GM23248 (cell line): ENCODE measurements around the gene PRXL2B. TPM values are rescaled to one million over a fixed set of nuclear protein-coding genes. Genes with fewer than 3 reads are reported as not detected.

Experiments
- DNase-seq: peaks from one replicate; pipeline ENCODE4 v3.0.0-alpha.2; 2015
- H2AFZ ChIP-seq: fragments of 200-600 bp; sonication (generic); 2 replicates; pipeline ENCODE4 v1.6.1; 2016; ENCODE audit warnings: antibody characterized with exemption
- H3F3A ChIP-seq: fragments of 200-600 bp; sonication (generic); 2 replicates; pipeline ENCODE4 v1.6.1; 2016; ENCODE audit warnings: mild to moderate bottlenecking, antibody characterized with exemption, mixed run types; ENCODE audit not compliant: insufficient read depth
- H3K27ac ChIP-seq: fragments of 200-600 bp; sonication (generic); 2 replicates; pipeline ENCODE4 v1.5.1; 2016; ENCODE audit warnings: mild to moderate bottlenecking
- H3K27me3 ChIP-seq: fragments of 200-600 bp; sonication (generic); replicated peaks from 2 replicates; pipeline ENCODE4 v1.6.1; 2016; ENCODE audit warnings: mild to moderate bottlenecking; ENCODE audit not compliant: insufficient read depth
- H3K36me3 ChIP-seq: fragments of 200-600 bp; sonication (generic); 2 replicates; pipeline ENCODE4 v1.6.1; 2016; ENCODE audit warnings: low read depth, mild to moderate bottlenecking
- H3K4me1 ChIP-seq: fragments of 200-600 bp; sonication (generic); 2 replicates; pipeline ENCODE4 v1.6.1; 2016; ENCODE audit warnings: mild to moderate bottlenecking; ENCODE audit not compliant: insufficient read depth
- H3K4me2 ChIP-seq: fragments of 200-600 bp; sonication (generic); one replicate; pipeline ENCODE4 v1.6.1; 2016; ENCODE audit warnings: mild to moderate bottlenecking; ENCODE audit not compliant: unreplicated experiment
- H3K4me3 ChIP-seq: fragments of 200-600 bp; sonication (generic); 2 replicates; pipeline ENCODE4 v1.5.1; 2016; ENCODE audit warnings: mild to moderate bottlenecking
- H3K79me2 ChIP-seq: fragments of 200-600 bp; sonication (generic); 2 replicates; pipeline ENCODE4 v1.6.1; 2016; ENCODE audit warnings: mild to moderate bottlenecking; ENCODE audit not compliant: insufficient read depth
- H3K9ac ChIP-seq: fragments of 200-600 bp; sonication (generic); 2 replicates; pipeline ENCODE4 v1.6.1; 2016; ENCODE audit warnings: mild to moderate bottlenecking
- H3K9me2 ChIP-seq: fragments of 200-600 bp; sonication (generic); 2 replicates; pipeline ENCODE4 v1.6.1; 2016; ENCODE audit warnings: mixed run types, mild to moderate bottlenecking, moderate library complexity; ENCODE audit not compliant: insufficient read depth
- H3K9me3 ChIP-seq: fragments of 200-600 bp; sonication (generic); one replicate; pipeline ENCODE4 v1.6.1; 2017; ENCODE audit warnings: low read depth
- H4K20me1 ChIP-seq: fragments of 200-600 bp; sonication (generic); 2 replicates; pipeline ENCODE4 v1.6.0; 2016; ENCODE audit not compliant: insufficient read depth
- EZH2 ChIP-seq: fragments of 200-600 bp; sonication (generic); IDR thresholded peaks from 2 replicates; pipeline ENCODE4 v1.6.1; 2018; ENCODE audit warnings: antibody characterized with exemption, mild to moderate bottlenecking; ENCODE audit not compliant: insufficient read depth, poor library complexity, severe bottlenecking
- EZH2phosphoT487 ChIP-seq: fragments of 200-600 bp; sonication (generic); IDR thresholded peaks from 2 replicates; pipeline ENCODE4 v1.6.1; 2018; ENCODE audit warnings: antibody characterized with exemption, moderate library complexity, mild to moderate bottlenecking, low read depth; ENCODE audit not compliant: insufficient read depth
- WGBS, 2 experiments: methylation state at CpG; one replicate each; pipeline ENCODE4 v1.1.6; 2015 to 2017; ENCODE audit warnings: low lambda C conversion rate in 2 of 2, low coverage in 1 of 2; ENCODE audit errors: missing lambda C conversion rate in 2 of 2; 5-methylcytosine and 5-hydroxymethylcytosine counted together
- in situ Hi-C: fragments of 300-500 bp; cut with MboI; formaldehyde crosslinking; loops from 2 replicates; pipeline ENCODE4 v1.15.0; 2020
- polyA plus RNA-seq: library from polyadenylated mRNA; unstranded; fragments of >200 nt; fragmentation: Nextera tagmentation; extraction: Ambion mirVana; gene quantifications from 2 replicates; pipeline ENCODE4 v1.2.1, GENCODE V29; 2016
- total RNA-seq: library from RNA; depleted of rRNA; stranded (reverse); fragments of >200 nt; shearing (Covaris generic); gene quantifications from 2 replicates; pipeline ENCODE4 v1.2.3, GENCODE V29; 2014

Gene PRXL2B
- total and polyA plus RNA-seq, 2 experiments from 2014 or later, result 11.3 to 13.5 TPM

- Histone ChIP-seq H3F3A (no peaks in the 10 kb centered on the region), H4K20me1 (no peaks in the 10 kb centered on the region), H3K4me3 (no peak overlapping the region), H3K9me2 (no peaks in the 10 kb centered on the region), H3K9ac (no peak overlapping the region), H3K4me2 (no peak overlapping the region), H3K4me1 (no peaks in the 10 kb centered on the region), H3K36me3 (no peaks in the 10 kb centered on the region), H3K9me3 (no peaks in the 10 kb centered on the region), H3K27ac (no peak overlapping the region), H2AFZ (no peak overlapping the region), H3K27me3 (no peaks in the 10 kb centered on the region), H3K79me2 (no peaks in the 10 kb centered on the region)
- 79 to 80% methylated on average over 2 to 12 of the region's 12 CpGs for WGBS, 2 experiments
- DNase-seq, result no peak
- TF ChIP-seq EZH2, result no peak
- TF ChIP-seq EZH2phosphoT487, result no peak
- in situ Hi-C loops, result no loop called here
Observed at GRCh38 chr1:2591581-2592261, 5.1 kb downstream of the PRXL2B start.

- no peak for TF ChIP-seq EZH2
- TF ChIP-seq EZH2phosphoT487, result no peak
- no peak for DNase-seq
- Histone ChIP-seq H3K4me1 (no peaks in the 10 kb centered on the region), H3K27ac (no peak overlapping the region), H3K4me3 (no peak overlapping the region), H3K79me2 (no peaks in the 10 kb centered on the region), H3K9ac (no peak overlapping the region), H3K36me3 (no peaks in the 10 kb centered on the region), H3F3A (no peaks in the 10 kb centered on the region), H3K27me3 (no peaks in the 10 kb centered on the region), H4K20me1 (no peaks in the 10 kb centered on the region), H2AFZ (no peak overlapping the region), H3K9me2 (no peaks in the 10 kb centered on the region), H3K4me2 (no peak overlapping the region), H3K9me3 (no peaks in the 10 kb centered on the region)
- in situ Hi-C loops, result no loop called here
- 51 to 57% methylated on average over 14 to 15 of the region's 15 CpGs for WGBS, 2 experiments
Observed at GRCh38 chr1:2592672-2593071, 6.1 kb downstream of the PRXL2B start.

- no peak overlapping the region for H2AFZ ChIP-seq
- in situ Hi-C loops, result no loop called here
- no peaks in the 10 kb centered on the region for H3K9me3 ChIP-seq
- no peaks in the 10 kb centered on the region for H3K9me2 ChIP-seq
- no peaks in the 10 kb centered on the region for H3K4me1 ChIP-seq
- no peaks in the 10 kb centered on the region for H3K79me2 ChIP-seq
- H4K20me1 ChIP-seq, result no peaks in the 10 kb centered on the region
- TF ChIP-seq EZH2 (no peak), EZH2phosphoT487 (no peak)
- H3K4me2 ChIP-seq, result no peak overlapping the region
- no peak overlapping the region for H3K9ac ChIP-seq
- no peaks in the 10 kb centered on the region for H3K36me3 ChIP-seq
- no peaks in the 10 kb centered on the region for H3F3A ChIP-seq
- WGBS, 2 experiments, result 66 to 74% methylated on average over 25 to 26 of the region's 26 CpGs
- no peak overlapping the region for H3K27ac ChIP-seq
- DNase-seq, result no peak
- no peaks in the 10 kb centered on the region for H3K27me3 ChIP-seq
- no peak overlapping the region for H3K4me3 ChIP-seq
Observed at GRCh38 chr1:2593251-2593878, 6.8 kb downstream of the PRXL2B start.

- Histone ChIP-seq H3K9me3 (no peaks in the 10 kb centered on the region), H3K9ac (no peak overlapping the region), H3K9me2 (no peaks in the 10 kb centered on the region), H3K79me2 (no peaks in the 10 kb centered on the region), H3K27ac (no peak overlapping the region), H2AFZ (no peak overlapping the region), H3F3A (no peaks in the 10 kb centered on the region), H3K4me2 (no peak overlapping the region), H4K20me1 (no peaks in the 10 kb centered on the region), H3K36me3 (no peaks in the 10 kb centered on the region), H3K27me3 (no peaks in the 10 kb centered on the region), H3K4me3 (no peak overlapping the region), H3K4me1 (no peaks in the 10 kb centered on the region)
- WGBS, 2 experiments, result 38 to 42% methylated on average over 20 of the region's 20 CpGs
- TF ChIP-seq EZH2phosphoT487 (no peak), EZH2 (no peak)
- DNase-seq, result peak; percentile 34
- in situ Hi-C loops, result no loop called here
Observed at GRCh38 chr1:2594001-2594640, 7.5 kb downstream of the PRXL2B start.
